ENCODE measurements around the gene ZNF845. TPM values are rescaled to one million over a fixed set of nuclear protein-coding genes. Genes with fewer than 3 reads are reported as not detected.

ZNF845 gene
- total and polyA plus RNA-seq, 2 of the 4 experiments (the other 2 are of a cell fraction) = 1.2 to 9.5 TPM

DNA sequence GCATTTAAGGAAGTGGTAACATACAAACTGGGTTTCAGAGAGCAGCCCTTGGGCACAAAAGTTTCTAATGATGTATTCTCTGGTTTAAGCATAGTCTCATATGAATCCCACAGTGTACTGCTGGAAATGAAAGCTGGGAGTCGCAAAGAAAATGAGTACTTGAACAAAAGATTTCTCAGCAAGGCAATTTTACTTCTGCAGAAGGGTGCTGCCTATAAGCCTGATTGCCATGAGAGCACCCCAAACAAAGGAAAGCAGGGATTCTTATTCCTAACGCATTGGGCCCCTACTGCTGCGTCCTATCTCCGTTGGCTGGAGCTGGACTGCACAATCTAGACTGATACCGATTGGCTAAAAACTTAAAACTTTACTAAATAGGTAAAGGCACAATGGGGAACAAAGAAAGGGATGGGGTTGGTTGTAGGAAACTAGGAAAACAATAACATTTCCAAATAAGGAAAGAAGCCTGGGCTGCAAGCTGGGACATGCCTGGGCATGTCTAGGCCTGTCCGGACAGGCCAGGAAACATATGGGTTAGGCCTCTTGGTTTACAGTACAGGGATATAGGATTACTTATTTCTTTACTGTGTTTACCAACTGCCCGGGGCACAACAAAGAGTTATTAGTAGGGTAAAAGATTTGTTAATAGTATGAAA lies 38.6 kb upstream of the ZNF845 start:
- Histone ChIP-seq H3K79me1 (ENCODE audit: low read depth in 1 of 2, low read length in 2 of 2) (no peaks in the 10 kb centered on the region), H4K8ac (ENCODE audit: low read depth in 2 of 2, low read length in 2 of 2) (no peak overlapping the region), H3K36me3 (ENCODE audit: control insufficient read depth, insufficient read depth, low read length) (no peaks in the 10 kb centered on the region), H3K4me3 (ENCODE audit: insufficient read depth, low read depth, low read length) (no peak overlapping the region), H3K23ac (ENCODE audit: low read depth, low read length) (no peak overlapping the region), H4K20me1 (ENCODE audit: insufficient read depth, low read length) (no peaks in the 10 kb centered on the region), H3K9me3 (ENCODE audit: control insufficient read depth, insufficient read depth, low read length) (peaks cover 25% of the 10 kb centered on the region), H3K14ac (replicated peaks; ENCODE audit: low read depth, low read length) (no peak overlapping the region), H4K91ac (ENCODE audit: insufficient read depth, low read depth, low read length) (no peak overlapping the region), H2BK120ac (ENCODE audit: low read depth, low read length) (no peak overlapping the region), H3K56ac (ENCODE audit: extremely low read depth, insufficient read depth, low read length) (no peak overlapping the region), H2BK20ac (ENCODE audit: low read depth, low read length) (no peak overlapping the region), H2BK15ac (ENCODE audit: low read depth, low read length) (no peak overlapping the region), H3K9me1 (ENCODE audit: insufficient read depth, low read length) (no peaks in the 10 kb centered on the region), H3K27me3 (ENCODE audit: control insufficient read depth, insufficient read depth, low read length) (no peaks in the 10 kb centered on the region), H3K18ac (ENCODE audit: low read depth, low read length) (no peak overlapping the region), H2BK5ac (ENCODE audit: low read depth, low read length, poor library complexity, severe bottlenecking) (peak overlapping the region; percentile 39), H3K4me2 (ENCODE audit: low read depth, low read length) (no peak overlapping the region), H4K5ac (ENCODE audit: low read depth, low read length) (no peak overlapping the region), H2AK9ac (replicated peaks; ENCODE audit: low read depth, low read length, poor library complexity) (no peak overlapping the region), H3K9ac (ENCODE audit: low read depth, low read length) (no peak overlapping the region), H2AFZ (replicated peaks; ENCODE audit: low read length, poor library complexity) (no peak overlapping the region), H3K4me1 (ENCODE audit: control insufficient read depth, insufficient read depth, low read length) (no peaks in the 10 kb centered on the region), H3K27ac (ENCODE audit: insufficient read depth, low read length) (no peak overlapping the region), H2AK5ac (ENCODE audit: low read depth, low read length) (no peak overlapping the region), H3K4ac (ENCODE audit: low read depth, low read length) (no peak overlapping the region)
- no peak for ATAC-seq (ENCODE audit: low read depth)
- CTCF ChIA-PET = no interaction called here
- intact Hi-C loops (cut with micrococcal nuclease) (no loop called here), dilution Hi-C loops (cut with HindIII; ENCODE audit: low sequenced_read_pairs, unreplicated experiment) (no loop called here), in situ Hi-C loops (cut with MboI; ENCODE audit: low sequenced_read_pairs) (no loop called here)
- TF ChIP-seq, protein P1, sequence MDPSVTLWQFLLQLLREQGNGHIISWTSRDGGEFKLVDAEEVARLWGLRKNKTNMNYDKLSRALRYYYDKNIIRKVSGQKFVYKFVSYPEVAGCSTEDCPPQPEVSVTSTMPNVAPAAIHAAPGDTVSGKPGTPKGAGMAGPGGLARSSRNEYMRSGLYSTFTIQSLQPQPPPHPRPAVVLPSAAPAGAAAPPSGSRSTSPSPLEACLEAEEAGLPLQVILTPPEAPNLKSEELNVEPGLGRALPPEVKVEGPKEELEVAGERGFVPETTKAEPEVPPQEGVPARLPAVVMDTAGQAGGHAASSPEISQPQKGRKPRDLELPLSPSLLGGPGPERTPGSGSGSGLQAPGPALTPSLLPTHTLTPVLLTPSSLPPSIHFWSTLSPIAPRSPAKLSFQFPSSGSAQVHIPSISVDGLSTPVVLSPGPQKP (IDR thresholded peaks at IDR 0.05; ENCODE audit: borderline replicate concordance, low read depth, low read length) = no peak
- TF ChIP-seq RFX5 (IDR thresholded peaks at IDR 0.05; ENCODE audit: low read depth, low read length) (no peak), POLR2A (IDR thresholded peaks at IDR 0.05; ENCODE audit: low read depth, low read length) (no peak), RCOR1 (IDR thresholded peaks at IDR 0.05; ENCODE audit: insufficient replicate concordance, low read length) (no peak), CEBPB (IDR thresholded peaks at IDR 0.05; ENCODE audit: low read depth, low read length) (no peak), SMC3 (IDR thresholded peaks at IDR 0.05; ENCODE audit: low read depth, low read length) (no peak), MAZ (IDR thresholded peaks at IDR 0.05; ENCODE audit: borderline replicate concordance, low read depth, low read length) (no peak), MAFK (IDR thresholded peaks at IDR 0.05; ENCODE audit: low read depth, low read length) (no peak), NFE2L2 (IDR thresholded peaks at IDR 0.05; ENCODE audit: low read depth, low read length) (no peak), RAD21 (IDR thresholded peaks at IDR 0.05; ENCODE audit: low read length) (no peak), CHD1 (IDR thresholded peaks at IDR 0.05; ENCODE audit: low read depth, low read length) (no peak), BHLHE40 (IDR thresholded peaks at IDR 0.05; ENCODE audit: low read depth, low read length) (no peak), MXI1 (IDR thresholded peaks at IDR 0.05; ENCODE audit: borderline replicate concordance, low read depth, low read length) (no peak), FOS (IDR thresholded peaks at IDR 0.05; ENCODE audit: low read depth, low read length) (no peak)
- TF ChIP-seq, protein P2, sequence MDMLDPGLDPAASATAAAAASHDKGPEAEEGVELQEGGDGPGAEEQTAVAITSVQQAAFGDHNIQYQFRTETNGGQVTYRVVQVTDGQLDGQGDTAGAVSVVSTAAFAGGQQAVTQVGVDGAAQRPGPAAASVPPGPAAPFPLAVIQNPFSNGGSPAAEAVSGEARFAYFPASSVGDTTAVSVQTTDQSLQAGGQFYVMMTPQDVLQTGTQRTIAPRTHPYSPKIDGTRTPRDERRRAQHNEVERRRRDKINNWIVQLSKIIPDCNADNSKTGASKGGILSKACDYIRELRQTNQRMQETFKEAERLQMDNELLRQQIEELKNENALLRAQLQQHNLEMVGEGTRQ (IDR thresholded peaks at IDR 0.05; ENCODE audit: low read depth, low read length) = no peak
- TF ChIP-seq, protein P3, sequence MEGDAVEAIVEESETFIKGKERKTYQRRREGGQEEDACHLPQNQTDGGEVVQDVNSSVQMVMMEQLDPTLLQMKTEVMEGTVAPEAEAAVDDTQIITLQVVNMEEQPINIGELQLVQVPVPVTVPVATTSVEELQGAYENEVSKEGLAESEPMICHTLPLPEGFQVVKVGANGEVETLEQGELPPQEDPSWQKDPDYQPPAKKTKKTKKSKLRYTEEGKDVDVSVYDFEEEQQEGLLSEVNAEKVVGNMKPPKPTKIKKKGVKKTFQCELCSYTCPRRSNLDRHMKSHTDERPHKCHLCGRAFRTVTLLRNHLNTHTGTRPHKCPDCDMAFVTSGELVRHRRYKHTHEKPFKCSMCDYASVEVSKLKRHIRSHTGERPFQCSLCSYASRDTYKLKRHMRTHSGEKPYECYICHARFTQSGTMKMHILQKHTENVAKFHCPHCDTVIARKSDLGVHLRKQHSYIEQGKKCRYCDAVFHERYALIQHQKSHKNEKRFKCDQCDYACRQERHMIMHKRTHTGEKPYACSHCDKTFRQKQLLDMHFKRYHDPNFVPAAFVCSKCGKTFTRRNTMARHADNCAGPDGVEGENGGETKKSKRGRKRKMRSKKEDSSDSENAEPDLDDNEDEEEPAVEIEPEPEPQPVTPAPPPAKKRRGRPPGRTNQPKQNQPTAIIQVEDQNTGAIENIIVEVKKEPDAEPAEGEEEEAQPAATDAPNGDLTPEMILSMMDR (conservative IDR thresholded peaks at IDR 0.05; ENCODE audit: low read depth, low read length) = no peak
- POLR2A ChIA-PET (ENCODE audit: unreplicated experiment) = no interaction called here
- WGBS, 2 experiments (ENCODE audit: extremely low coverage in 2 of 2, insufficient read length in 1 of 2) = no CpG with 5 or more reads among the region's 7 CpGs
- no peak for DNase-seq
- BruUV-seq (replicated peaks) = no TSS peak
